GOT3 (cell line): ENCODE measurements around the gene ECE2.

Source experiments
- DNase-seq: peaks from one replicate; lab custom pipeline; 2025; ENCODE audit warnings: mixed read lengths; lab: John Stamatoyannopoulos, UW

ECE2 gene

GRCh38 chr3:184240384-184241140 lies 35.3 kb upstream of the ECE2 start:
- DNase-seq = no peak

DNA sequence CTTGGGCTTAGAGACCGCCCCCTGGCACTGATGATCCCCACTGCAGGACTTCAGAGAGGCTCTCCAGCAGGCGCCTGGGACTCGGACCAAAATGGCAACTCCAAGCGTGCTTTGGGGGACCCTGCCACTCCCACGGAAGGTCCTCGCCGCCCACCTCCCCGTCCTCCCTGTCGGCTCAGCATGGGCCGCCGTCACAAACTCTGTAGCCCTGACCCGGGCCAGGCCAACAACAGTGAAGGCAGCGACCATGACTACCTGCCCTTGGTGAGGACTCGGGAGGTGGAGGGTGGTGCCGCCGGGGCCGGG lies 34.7 kb upstream of the ECE2 start:
- DNase-seq = no peak

- no peak for DNase-seq
These were observed 34.1 kb upstream of the ECE2 start for GRCh38 chr3:184241447-184242296.

DNA sequence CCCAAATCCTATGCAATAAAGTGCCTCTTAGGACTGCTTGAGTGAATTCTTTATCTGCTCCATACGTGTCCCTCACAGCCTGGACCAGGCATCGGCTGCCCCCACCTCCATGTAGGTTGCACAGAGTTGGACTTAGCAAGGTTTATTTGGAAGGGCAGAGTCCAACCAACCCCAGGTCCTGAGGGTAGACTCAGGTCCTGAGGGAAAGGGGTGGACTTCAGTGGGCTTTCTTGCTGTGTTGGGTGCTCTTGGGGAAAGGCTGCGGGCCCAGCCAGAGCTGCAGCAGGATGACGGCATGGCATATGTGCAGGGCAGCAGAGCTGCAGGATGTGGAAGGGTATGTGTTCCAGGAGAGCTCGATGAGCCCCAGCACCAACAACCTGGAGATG lies 33.5 kb upstream of the ECE2 start:
- no peak for DNase-seq

- peak; percentile 77 for DNase-seq
These were observed 27.1 kb upstream of the ECE2 start, which contains the start of gene ALG3 for GRCh38 chr3:184248454-184249411. ALG3 (minus strand) TSS chr3:184248962; CDS start chr3:184248940, 22 bp downstream.

- peak; percentile 94 for DNase-seq
These were observed 26.2 kb upstream of the ECE2 start, which contains the start of gene EEF1AKMT4 for GRCh38 chr3:184249412-184250166. EEF1AKMT4 (plus strand) TSS chr3:184249672; CDS start chr3:184249695, 23 bp downstream.

DNA sequence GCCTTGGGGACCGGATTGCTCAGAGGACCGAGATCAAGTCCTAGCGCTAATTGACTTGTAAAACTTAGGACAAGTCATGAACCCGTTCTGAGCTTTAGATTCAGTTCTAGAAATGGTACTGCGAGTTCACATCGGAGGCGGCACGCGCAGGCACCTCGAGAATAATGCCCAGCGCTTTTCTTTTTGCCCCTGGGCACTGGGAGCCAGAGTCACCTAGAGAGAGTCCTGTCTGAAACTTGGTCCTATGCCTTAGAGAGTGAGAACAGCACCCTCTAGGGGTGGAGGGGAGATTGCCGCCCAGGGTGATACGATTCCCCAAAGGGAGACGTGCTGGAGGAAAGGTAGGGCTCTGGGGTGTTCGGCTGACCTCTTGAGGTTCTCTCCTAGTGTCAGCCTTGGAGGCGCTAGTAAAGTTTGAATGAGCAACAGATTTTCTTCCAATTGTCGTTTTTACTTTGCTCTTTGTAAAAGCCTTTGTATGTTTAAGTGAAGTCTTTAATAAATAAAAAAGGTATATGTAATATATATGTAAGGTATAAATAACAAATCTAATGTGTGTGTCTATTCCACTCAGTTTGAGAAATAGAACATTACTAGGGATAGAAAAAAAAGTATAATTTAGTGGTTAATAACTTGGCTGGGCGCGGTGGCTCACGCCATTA lies 25.5 kb upstream of the ECE2 start:
- peak; percentile 67 for DNase-seq

GRCh38 chr3:184255291-184256039 lies 20.4 kb upstream of the ECE2 start:
- no peak for DNase-seq

GRCh38 chr3:184257083-184257915 lies 18.5 kb upstream of the ECE2 start:
- no peak for DNase-seq

GRCh38 chr3:184258926-184259325 lies 16.9 kb upstream of the ECE2 start:
- no peak for DNase-seq

DNA sequence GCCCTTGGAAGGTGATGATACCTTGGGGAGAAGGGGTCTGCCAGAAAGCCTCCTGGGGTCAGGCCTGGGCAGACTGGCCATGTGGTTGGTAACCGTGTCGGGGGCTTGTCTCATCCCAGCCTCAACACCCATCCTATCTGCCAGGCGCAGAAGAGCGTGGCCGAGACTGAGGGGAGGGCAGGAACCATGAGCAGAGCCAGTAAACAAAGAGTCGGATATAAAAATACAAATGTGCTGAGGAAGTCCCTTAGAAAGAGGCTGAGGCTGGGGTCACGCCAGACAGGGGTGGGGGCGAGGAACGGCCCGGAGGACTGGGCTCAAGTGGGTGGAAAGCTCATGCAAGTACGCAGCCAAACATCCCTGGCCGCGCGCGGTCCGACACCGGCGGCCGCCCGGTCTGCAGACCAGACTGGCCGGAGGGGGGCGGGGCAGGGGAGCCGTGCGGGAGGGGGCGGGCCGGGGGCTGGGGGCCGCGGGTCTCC lies 16.4 kb upstream of the ECE2 start:
- no peak for DNase-seq

GRCh38 chr3:184259878-184260723 lies 15.7 kb upstream of the ECE2 start:
- DNase-seq = no peak

- DNase-seq = no peak
These were observed 15.0 kb upstream of the ECE2 start for GRCh38 chr3:184260724-184261269.

DNA sequence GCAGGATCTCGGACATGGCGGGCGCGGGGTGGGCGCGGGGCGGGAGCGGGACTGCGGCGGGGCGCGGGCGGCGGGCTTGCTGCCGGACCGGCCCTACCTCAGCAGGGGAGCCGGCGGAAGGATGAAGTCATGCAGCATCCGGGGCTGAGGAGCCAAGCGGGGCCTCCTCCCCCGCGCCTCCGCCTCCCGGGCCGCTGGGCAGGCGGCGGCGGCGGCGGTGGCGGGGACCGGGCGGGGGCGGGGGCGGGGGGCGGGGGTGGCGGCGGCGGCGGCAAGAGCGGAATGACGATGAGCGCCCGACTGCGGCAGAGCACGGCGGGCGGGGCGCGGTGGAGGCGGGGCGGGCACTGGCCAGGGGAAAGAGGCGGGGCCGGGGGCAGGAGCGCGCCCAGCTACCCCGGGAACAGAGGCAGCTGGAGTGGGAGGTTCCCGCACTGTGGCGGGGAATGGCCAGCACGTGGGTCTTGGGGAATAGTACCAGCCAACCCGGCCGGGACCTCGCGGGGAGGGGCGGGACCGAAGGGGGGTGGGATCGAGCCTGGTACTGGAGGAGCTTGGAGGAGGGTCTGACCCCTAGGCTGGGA lies 14.5 kb upstream of the ECE2 start, which contains the start of gene CAMK2N2:
Gene CAMK2N2, minus strand, starts transcription at position 284 of the 584 bp plus-strand sequence. Its CDS starts 268 bp downstream, at position 16.
- DNase-seq = no peak

GRCh38 chr3:184261854-184262763 lies 13.7 kb upstream of the ECE2 start:
- no peak for DNase-seq

GRCh38 chr3:184262764-184263179 lies 13.1 kb upstream of the ECE2 start:
- no peak for DNase-seq
